Measurements from ENCODE around the gene KLF2.

GRCh38 chr19:16375936-16376185 is 51.2 kb downstream of the KLF2 start:
- TF ChIP-seq, protein P1, sequence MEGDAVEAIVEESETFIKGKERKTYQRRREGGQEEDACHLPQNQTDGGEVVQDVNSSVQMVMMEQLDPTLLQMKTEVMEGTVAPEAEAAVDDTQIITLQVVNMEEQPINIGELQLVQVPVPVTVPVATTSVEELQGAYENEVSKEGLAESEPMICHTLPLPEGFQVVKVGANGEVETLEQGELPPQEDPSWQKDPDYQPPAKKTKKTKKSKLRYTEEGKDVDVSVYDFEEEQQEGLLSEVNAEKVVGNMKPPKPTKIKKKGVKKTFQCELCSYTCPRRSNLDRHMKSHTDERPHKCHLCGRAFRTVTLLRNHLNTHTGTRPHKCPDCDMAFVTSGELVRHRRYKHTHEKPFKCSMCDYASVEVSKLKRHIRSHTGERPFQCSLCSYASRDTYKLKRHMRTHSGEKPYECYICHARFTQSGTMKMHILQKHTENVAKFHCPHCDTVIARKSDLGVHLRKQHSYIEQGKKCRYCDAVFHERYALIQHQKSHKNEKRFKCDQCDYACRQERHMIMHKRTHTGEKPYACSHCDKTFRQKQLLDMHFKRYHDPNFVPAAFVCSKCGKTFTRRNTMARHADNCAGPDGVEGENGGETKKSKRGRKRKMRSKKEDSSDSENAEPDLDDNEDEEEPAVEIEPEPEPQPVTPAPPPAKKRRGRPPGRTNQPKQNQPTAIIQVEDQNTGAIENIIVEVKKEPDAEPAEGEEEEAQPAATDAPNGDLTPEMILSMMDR (IDR thresholded peaks at IDR 0.05) = no peak
- no peak for TF ChIP-seq POLR2AphosphoS5 (IDR thresholded peaks at IDR 0.05)
- no peak for TF ChIP-seq EP300 (IDR thresholded peaks at IDR 0.05)
- TF ChIP-seq POLR2A (IDR thresholded peaks at IDR 0.05) = no peak
